ENCODE data around the gene GRAMD2B.
"Not testable (repeated sequence)": the region's sequence is repeated elsewhere in the genome, so short reads cannot be mapped to it uniquely, and the experiment has no call there.

Gene GRAMD2B

GRCh38 chr5:126511961-126512360 is 88.8 kb downstream of the GRAMD2B start:
- no peak for DNase-seq (ENCODE audit: low read depth in 3 of 3)

- no peak for DNase-seq (ENCODE audit: low read depth in 3 of 3)
These were observed 89.2 kb downstream of the GRAMD2B start for GRCh38 chr5:126512451-126512850.

GRCh38 chr5:126513302-126513701 is 90.1 kb downstream of the GRAMD2B start:
- DNase-seq (ENCODE audit: low read depth in 3 of 3), result no peak

GRCh38 chr5:126513703-126514102 is 90.5 kb downstream of the GRAMD2B start:
- no peak for DNase-seq (ENCODE audit: low read depth in 3 of 3)

- DNase-seq (ENCODE audit: low read depth in 3 of 3), result no peak
These were observed 90.9 kb downstream of the GRAMD2B start for GRCh38 chr5:126514131-126514557.

GRCh38 chr5:126514558-126515141 is 91.4 kb downstream of the GRAMD2B start:
- DNase-seq (ENCODE audit: low read depth in 3 of 3), result no peak

GRCh38 chr5:126515337-126515736 is 92.1 kb downstream of the GRAMD2B start:
- DNase-seq (ENCODE audit: low read depth in 3 of 3), result no peak

GRCh38 chr5:126516133-126516532 is 92.9 kb downstream of the GRAMD2B start:
- DNase-seq (ENCODE audit: low read depth in 3 of 3), result no peak

- no peak for DNase-seq (ENCODE audit: low read depth in 3 of 3)
These were observed 93.6 kb downstream of the GRAMD2B start for GRCh38 chr5:126516852-126517251.

- not testable (repeated sequence) for DNase-seq (ENCODE audit: low read depth in 3 of 3)
These were observed 96.0 kb downstream of the GRAMD2B start for GRCh38 chr5:126519223-126519622.

GRCh38 chr5:126519637-126520592 is 96.7 kb downstream of the GRAMD2B start:
- DNase-seq (ENCODE audit: low read depth in 3 of 3), result no peak

- no peak for DNase-seq (ENCODE audit: low read depth in 3 of 3)
These were observed 97.4 kb downstream of the GRAMD2B start for GRCh38 chr5:126520593-126520953.

- no peak for DNase-seq (ENCODE audit: low read depth in 3 of 3)
These were observed 97.9 kb downstream of the GRAMD2B start for GRCh38 chr5:126521130-126521529.

GRCh38 chr5:126523818-126524510 is 100.8 kb downstream of the GRAMD2B start:
- DNase-seq (ENCODE audit: low read depth in 3 of 3), result no peak

- DNase-seq (ENCODE audit: low read depth in 3 of 3), result no peak
These were observed 102.5 kb downstream of the GRAMD2B start for GRCh38 chr5:126525630-126526245.

GRCh38 chr5:126526493-126526892 is 103.3 kb downstream of the GRAMD2B start:
- no peak for DNase-seq (ENCODE audit: low read depth in 3 of 3)

GRCh38 chr5:126527158-126527557 is 103.9 kb downstream of the GRAMD2B start:
- no peak for DNase-seq (ENCODE audit: low read depth in 3 of 3)

GRCh38 chr5:126527892-126528291 is 104.7 kb downstream of the GRAMD2B start:
- no peak for DNase-seq (ENCODE audit: low read depth in 3 of 3)

GRCh38 chr5:126531543-126532120 is 108.4 kb downstream of the GRAMD2B start:
- DNase-seq (ENCODE audit: low read depth in 3 of 3), result no peak

GRCh38 chr5:126534553-126534952 is 111.3 kb downstream of the GRAMD2B start:
- DNase-seq (ENCODE audit: low read depth in 3 of 3), result no peak

- DNase-seq (ENCODE audit: low read depth in 3 of 3), result no peak
These were observed 112.8 kb downstream of the GRAMD2B start for GRCh38 chr5:126535856-126536545.

Data from stimulated activated CD4-positive, alpha-beta T cell treated with anti-CD3 and anti-CD28 coated beads, TNF-alpha, amount 100 ng/mL, for 4 hours (primary cell).